Suppressor macrophage treated with lipopolysaccharide for 1 hour (primary cell): ENCODE measurements around the gene GPER1.

Source experiments
- DNase-seq, 3 donors: peaks; one replicate each; pipeline ENCODE4 v3.0.0-alpha.2; 2020 to 2022

GPER1 gene

GRCh38 chr7:1054438-1054837 lies 33.5 kb upstream of the GPER1 start:
- DNase-seq = no peak

- peak in 1 of 3 donors; percentile 37 for DNase-seq
These were observed 33.0 kb upstream of the GPER1 start for GRCh38 chr7:1054861-1055450.

- DNase-seq = no peak
These were observed 32.4 kb upstream of the GPER1 start for GRCh38 chr7:1055491-1055955.

- peak; percentile 54 to 77 (median 68) for DNase-seq
These were observed 31.7 kb upstream of the GPER1 start for GRCh38 chr7:1055956-1056784.

- DNase-seq = no peak
These were observed 31.0 kb upstream of the GPER1 start for GRCh38 chr7:1056785-1057410.

GRCh38 chr7:1057416-1058291 lies 30.3 kb upstream of the GPER1 start:
- no peak for DNase-seq

- DNase-seq = no peak
These were observed 29.6 kb upstream of the GPER1 start for GRCh38 chr7:1058311-1058710.

- no peak for DNase-seq
These were observed 29.1 kb upstream of the GPER1 start for GRCh38 chr7:1058821-1059199.

GRCh38 chr7:1059200-1060091 lies 28.5 kb upstream of the GPER1 start:
- peak in 1 of 3 donors; percentile 34 for DNase-seq

GRCh38 chr7:1060315-1061072 lies 27.4 kb upstream of the GPER1 start:
- DNase-seq = peak; percentile 50 to 68 (median 59)

GRCh38 chr7:1061180-1061579 lies 26.7 kb upstream of the GPER1 start:
- no peak for DNase-seq

GRCh38 chr7:1062296-1063294 lies 25.3 kb upstream of the GPER1 start:
- peak; percentile 73 to 86 (median 79) for DNase-seq

GRCh38 chr7:1063361-1063760 lies 24.6 kb upstream of the GPER1 start:
- no peak for DNase-seq

GRCh38 chr7:1064581-1064980 lies 23.3 kb upstream of the GPER1 start:
- no peak for DNase-seq

- no peak for DNase-seq
These were observed 22.7 kb upstream of the GPER1 start for GRCh38 chr7:1065263-1065584.

- peak; percentile 84 to 94 (median 91) for DNase-seq
These were observed 22.2 kb upstream of the GPER1 start for GRCh38 chr7:1065585-1066241.

GRCh38 chr7:1066242-1066588 lies 21.7 kb upstream of the GPER1 start:
- no peak for DNase-seq

- DNase-seq = no peak
These were observed 19.9 kb upstream of the GPER1 start for GRCh38 chr7:1068013-1068412.

GRCh38 chr7:1068619-1069018 lies 19.3 kb upstream of the GPER1 start:
- DNase-seq = no peak
